Activated effector memory CD4-positive, alpha-beta T cell treated with anti-CD3 and anti-CD28 coated beads, Interleukin-2, amount 50 U/mL, for 16 hours (primary cell): Measurements from ENCODE around the gene JUP.

Experiments
- DNase-seq: peaks from one replicate; pipeline ENCODE4 v3.0.0-alpha.2; 2020

Gene JUP

DNA sequence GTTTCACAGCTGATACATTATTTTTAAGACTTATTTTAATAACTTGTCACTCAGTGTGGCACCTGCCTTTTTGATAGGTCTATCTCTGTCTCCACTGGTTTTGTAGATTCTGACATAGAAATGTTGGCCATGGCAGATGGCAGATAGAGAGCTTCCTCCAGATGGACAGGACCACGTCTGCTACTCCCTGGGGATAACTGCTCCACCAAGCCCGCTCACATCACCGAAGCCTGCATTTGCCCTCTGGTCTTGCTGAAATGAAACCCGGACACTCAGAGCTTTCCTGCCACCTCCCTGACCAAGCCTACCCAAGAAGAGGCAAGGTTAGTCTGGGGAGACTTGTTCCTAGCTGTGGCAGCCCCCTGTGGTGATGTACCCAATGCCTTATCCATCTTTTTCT is 35.6 kb downstream of the JUP start:
- DNase-seq = no peak

DNA sequence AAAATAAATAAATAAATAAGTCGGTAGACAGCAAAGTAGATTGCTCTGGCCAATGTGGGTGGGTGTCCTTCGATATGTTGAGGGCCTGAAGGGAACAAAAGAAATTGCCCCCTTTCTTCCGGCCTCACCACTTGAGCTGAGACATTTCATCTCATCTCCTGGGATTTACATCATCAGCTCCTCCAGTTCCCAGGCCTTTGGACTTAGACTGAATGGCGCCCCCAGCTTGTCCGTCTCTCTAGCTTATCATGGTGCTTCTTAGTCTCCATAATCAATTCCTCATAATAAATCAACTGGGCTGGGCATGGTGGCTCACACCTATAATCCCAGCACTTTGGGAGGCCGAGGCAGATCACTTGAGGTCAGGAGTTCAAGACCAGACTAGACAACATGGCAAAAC is 38.2 kb downstream of the JUP start:
- DNase-seq = no peak

DNA sequence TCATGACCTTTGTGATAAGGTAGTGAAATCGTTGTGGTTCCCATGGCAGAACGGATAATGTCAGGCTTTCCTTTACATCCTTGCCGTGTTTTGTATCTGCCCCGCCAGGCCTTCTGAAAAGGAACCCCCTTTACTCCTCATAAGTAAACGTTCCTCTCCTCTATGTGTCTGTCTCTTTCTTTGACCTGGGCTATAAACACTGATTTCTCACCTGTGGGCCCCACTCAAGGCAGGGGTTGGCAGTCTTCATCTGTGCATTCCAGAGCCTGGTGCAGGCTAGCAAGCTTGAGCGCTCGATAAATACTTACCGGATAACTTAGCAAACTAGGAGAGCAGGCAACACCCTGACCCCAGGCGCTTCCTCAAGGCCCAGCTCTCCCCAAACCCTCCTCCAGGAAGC is 44.8 kb downstream of the JUP start:
- no peak for DNase-seq

DNA sequence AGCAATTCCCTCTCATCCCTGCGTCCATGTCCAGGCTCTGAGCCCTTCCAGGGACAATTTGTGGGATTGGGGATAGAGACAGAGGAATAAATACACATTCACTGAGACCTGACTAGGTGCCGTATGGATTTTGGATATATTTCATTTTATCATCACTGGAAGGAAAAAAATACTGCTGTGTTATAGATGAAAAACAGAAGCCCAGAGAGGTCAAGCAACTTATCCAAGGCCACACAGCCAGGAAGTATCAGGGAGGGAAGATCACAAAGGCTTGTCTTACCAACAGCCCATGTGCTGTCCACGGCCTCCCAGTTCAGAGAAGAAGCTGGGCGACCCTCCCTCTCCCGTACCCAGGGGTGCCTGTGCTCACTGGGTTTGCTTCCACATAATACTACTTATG is 46.0 kb downstream of the JUP start:
- DNase-seq = no peak

DNA sequence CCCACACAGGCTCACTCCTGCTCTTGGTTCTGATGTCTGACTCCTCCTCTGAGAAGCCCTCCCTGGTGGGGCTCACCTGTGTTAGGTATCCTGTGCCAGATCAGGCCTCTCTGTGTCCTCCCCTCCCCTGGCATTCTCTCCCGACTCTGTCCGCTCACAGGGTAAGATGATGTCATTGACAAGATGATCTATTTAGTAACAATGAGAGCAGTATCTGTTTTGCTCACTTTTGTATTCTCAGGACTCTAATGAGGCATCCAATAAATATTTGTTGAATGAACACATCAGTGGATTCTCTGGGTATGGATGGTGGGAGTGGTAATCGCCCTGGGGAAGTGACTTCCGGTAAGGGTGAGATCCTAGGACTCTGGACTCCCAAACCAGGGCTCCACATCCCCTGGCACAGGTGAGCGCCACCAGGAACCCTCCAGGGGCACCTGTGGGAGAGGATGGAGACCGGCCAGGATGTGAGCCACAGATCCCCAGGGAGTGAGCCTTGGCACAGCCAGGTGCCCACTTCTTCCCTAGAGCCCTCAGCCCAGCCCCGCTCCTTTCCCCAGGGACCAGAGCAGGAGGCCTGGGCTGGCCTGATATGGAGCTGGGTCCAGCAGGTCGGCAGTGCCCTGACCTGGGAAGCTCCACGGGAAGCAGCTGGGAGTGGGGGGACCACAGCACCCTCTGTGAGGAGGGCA is 46.7 kb downstream of the JUP start:
- DNase-seq = no peak

DNA sequence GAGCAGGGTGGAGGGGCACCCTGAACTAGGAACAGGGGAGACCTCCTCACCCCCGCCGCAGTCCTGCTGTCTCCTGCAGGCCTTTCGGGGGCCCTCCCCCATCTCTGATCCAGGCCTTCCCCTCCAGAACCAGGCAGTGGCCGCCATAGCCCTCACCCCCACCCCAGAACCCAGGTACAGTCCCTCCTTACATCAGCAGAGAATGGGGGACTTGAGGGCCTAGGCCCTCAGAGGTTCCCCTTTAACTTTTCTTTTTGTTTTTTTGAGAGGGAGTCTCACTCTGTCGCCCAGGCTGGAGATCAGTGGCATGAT is 47.8 kb downstream of the JUP start:
- no peak for DNase-seq

DNA sequence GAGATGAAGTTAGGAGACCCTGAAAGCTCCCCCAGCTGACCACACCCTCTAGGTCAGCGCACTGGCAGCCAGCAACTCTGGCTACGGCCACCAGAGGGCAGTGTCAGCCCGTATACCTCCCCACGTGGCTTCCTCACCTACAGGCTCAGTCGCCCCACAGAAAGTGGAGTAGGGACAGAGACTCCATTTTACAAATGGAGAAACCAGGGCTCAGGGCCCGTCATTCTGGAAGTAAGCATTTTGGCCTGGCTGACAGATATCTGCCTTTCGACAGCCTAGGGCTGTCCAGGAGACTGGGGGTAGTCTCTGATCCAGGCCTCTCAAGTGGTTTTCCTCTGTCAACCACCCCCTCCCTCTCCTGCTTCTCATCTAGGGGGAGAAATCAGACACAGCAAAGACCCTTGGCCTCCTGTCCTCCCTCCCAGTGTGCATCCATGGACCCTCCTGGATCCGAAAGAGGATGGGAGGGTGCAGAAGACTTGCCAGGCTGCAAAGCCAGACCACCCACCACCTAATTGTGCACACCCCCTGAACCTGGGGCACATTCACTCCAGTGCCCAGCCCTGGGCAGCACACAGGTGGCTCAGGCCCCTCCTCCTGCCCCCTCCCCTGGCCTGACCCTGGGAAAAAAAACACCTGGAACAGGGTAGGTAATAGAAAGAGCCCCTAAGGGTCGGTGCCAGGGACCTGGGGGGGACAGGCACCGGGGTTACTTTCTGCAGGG is 48.3 kb downstream of the JUP start:
- peak; percentile 92 for DNase-seq

DNA sequence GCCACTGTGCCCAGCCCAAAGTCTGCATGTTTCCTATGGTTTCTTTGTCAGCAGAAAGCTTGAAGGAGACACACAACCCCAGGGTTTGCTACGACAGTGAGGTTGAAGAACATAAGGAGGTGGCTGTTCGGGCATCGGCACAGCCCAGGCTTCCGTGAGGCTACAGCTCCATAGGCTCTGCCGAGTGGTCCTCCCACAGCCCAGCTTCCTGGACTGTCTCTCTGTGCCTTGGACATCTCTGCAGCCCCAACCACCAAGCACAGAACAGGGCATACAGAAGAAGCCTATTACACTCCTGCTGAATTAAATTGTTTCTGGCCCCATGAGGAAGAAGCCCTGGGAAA is 48.9 kb downstream of the JUP start:
- DNase-seq = no peak

DNA sequence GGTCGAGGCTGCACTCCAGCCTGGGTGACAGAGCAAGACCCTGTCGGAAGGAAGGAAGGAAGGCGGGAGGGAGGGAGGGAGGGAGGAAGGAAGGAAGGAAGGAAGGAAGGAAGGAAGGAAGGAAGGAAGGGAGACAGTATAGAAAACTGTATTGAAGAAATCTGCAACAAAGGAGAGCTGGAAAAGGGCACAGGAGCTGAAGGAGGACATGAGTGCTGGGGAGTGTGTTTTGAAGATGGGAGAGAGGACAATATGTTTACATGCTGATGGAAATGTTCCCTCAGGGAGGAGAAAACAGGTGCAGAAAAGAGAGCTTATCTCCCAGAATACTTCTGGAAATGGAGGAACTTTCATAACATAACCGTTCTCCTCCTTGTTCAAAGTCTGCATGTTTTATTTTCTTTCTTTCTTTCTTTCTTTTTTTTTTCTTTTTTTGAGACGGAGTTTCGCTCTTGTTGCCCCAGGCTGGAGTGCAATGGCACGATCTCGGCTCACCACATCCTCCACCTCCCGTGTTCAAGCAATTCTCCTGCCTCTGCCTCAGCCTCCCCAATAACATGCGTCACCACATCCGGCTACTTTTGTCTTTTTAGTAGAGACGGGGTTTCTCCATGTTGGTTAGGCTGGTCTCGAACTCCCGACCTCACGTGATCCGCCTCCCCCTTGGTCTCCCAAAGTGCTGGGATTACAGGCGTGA is 49.4 kb downstream of the JUP start:
- DNase-seq = no peak

DNA sequence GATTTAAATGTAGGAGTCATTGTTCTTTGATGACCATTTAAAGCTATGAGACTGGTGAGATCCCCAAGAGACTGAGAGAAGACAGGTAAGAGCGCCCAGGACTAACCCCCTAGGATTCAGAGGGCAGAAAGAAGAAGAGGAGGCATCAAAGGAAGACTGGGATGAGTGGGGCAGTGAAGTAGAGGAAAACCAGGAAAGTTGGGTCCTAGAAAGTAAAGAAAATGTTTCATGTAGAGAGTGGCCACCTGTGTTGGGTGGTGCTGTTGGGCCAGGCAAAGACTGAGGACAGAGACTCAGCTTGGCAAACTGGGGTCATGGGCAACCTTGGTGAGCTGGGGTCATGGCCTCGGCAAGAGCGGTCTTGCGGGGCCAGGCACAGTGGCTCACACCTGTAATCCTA is 50.8 kb downstream of the JUP start:
- no peak for DNase-seq

DNA sequence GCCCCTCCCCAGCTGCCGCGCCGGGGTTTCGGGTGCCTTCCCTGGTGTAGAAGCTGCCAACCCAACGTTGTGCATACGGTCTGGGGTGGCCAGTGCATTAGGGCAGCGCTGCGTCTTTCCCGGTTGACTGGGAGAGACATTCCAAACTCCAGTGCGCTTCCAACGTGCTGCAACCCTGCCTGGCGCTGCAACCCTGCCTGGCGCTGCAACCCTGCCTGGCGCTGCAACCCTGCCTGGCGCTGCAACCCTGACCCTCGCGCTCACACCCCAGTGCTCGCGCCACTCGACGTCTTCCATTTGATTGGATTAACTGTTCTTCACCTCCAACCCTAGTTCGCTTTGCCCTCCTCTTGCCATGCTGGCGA is 51.6 kb downstream of the JUP start:
- no peak for DNase-seq

DNA sequence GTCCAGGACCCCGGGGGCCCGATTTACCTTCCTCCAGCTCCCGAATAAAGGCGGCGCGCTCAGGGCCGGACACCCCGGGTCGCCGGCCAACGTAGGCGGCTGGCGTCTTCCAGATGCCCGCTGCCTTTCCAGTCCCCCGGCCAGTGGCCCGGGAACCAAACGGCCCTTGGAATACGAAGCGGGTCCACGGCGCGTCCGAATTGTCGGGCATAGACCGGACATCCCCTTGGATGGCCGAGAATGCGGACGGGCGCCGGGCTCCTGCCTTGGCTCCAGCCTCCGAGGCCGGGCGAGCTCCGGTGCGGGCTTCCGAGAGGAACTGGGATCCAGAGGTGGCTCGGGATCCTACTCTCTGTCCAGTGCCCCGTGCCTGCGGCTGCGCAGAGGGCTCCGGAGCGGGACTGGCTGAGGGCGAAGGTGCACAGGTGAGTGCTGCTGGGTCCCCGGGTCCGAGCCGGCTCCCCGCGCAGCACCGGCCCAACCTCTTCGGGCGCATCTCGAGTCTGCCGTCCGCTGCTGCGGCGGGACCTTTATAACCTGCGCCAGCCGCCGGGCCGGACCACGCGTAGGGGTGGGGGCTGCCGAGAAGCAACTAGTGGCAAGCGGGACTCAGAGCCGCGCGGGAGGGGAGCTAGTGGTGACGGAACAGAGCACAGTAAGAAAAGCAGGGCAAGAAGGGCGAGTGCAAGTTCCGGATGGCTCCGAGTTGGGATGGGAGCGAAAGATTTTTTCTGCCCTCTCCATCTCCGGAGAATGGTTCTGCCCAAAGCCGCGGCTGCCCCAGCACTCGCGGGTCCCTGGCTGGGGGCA is 52.2 kb downstream of the JUP start, which contains the start of gene HAP1:
Gene HAP1 (minus strand): TSS at position 505 of the 810 bp plus-strand sequence. CDS start 9 bp downstream, at position 496.
- no peak for DNase-seq

DNA sequence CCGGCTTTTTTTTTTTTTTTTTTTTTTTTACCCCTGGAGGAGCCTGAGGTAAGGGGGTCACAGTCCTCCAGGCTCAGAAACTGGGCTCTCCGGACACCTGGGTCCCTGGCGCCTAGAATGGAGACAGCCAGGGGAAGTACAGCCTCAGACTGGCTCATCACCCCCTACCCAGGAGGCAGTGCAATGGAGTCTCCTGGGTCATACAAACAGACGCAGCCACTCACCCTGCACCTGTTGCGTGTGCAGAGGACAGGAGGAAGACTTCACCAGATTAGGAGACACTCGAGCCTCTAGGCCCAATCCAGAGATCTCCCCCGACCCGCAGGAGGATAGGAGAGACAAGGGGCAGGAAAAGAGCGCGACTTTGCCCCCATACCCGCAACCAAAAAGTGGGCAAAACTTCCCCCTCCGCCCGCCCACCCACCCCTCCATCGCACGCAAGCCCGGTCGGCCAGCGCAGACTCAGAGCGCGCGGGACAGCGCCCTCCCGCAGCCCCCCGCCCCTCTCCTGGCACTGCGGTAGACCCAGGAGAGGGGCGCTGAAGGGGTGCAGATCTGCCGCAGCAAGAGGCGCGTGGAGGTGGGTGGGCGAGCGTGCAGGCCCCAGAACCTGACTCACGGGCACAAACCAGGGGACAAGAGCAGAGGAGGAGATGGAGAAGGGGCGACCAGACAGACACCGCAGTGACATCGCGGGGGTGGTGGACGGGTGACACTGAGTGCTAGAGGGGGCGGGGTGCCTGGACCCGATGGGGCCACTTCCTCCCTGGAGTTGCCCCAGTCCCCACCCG is 53.0 kb downstream of the JUP start:
- DNase-seq = no peak

DNA sequence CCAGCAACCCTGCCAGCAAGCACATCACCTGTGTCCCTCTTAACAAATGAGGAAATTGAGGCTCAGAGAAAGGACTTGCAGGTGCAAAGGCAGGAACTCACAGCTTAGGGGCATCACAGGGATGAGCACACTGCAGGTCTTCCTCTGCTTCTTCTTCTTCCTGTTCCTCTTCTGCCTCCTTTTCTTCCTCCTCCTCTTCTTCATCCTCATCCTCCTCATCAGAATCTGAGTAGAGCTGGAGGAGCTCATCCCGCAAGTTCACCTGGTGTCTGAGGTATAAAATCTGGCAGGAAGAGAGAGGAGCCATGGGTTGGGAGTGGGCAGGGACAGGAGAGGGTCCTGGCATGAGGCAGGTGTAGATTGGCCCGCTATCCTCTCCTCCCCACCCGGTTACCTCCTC is 54.7 kb downstream of the JUP start:
- no peak for DNase-seq

DNA sequence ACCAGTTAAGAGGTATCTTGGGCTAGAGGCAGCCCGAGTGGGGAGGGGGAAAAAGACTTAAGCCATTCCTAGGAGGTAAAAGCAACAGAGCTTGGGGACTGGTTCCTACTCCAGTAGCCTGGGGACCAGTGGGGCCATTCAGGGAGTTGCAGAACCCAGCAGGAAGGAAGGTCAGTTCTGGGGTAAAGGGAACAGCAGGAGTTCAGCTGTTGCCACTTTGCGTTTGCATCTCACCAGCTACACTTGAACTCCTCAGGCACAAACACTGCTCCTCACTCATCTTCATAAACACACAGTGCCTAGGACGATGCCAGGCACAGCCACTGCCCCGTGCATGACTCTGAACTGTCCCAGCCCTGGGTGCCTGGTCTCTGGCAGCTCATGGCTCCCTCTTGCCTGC is 56.0 kb downstream of the JUP start:
- DNase-seq = no peak

DNA sequence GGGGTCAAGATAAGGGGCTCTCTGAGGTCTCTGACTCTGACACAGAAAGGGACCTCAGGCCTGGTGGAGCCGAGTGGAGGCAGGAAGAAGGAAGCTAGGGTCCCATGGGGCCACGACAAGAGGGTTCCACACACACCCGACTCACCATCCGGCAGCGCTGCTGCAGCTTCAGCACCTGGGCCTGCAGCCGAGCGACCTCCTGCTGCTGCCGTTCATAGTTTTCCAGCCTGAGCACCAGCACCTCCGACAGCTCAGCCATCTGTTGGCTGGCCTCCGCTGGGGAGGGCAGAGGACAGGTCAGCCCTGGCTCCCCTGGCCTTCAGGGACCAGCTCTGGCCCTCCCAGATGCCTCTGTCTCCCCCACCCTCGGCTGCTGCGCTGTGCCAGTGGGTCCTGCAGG is 58.5 kb downstream of the JUP start:
- DNase-seq = no peak

DNA sequence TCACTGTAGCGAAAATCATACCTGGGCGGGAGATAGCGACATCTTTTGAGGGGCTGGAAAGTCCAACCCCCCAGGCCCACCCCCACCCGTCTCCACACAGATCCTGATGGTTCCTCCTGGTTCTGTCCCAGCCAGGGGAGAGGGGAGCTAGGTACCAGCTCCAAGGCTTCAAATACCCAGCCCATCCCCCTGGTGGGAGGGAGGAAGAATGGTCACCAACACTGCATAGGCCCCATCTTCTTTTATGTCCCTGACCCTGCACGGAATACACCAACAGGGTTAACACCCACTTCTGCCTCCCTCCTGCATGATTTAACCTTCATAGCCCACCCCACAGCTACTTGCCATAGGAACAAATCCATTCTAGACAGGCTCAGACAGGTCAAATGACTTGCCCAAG is 61.4 kb downstream of the JUP start:
- DNase-seq = no peak

DNA sequence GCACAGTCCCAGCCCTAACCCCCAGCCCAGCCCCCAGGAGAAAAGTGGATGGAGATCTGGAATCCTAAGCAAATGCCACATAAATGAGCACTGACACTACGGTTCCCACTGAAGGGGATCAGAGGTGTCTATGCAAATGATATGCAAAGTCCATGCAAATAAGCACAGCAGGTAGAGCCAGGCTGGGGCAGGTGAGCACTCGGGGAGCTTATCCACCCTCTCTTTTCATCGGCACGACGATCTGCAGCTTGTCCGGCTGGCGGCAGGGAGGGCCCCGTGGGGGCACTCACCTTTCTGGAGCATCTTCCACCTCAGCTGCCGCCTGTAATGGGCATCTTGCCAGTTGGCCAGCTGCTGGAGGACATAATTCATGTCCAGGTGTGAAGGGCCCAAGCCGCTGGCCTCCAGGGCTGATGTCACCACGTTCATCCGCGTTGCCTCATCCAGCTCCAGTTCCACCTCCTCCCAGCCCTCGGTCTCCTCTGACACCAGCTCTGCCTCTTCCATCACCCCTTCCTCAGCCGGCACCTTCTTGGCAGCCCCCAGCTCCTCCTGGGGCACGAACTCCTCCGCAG is 61.9 kb downstream of the JUP start:
- DNase-seq = no peak

DNA sequence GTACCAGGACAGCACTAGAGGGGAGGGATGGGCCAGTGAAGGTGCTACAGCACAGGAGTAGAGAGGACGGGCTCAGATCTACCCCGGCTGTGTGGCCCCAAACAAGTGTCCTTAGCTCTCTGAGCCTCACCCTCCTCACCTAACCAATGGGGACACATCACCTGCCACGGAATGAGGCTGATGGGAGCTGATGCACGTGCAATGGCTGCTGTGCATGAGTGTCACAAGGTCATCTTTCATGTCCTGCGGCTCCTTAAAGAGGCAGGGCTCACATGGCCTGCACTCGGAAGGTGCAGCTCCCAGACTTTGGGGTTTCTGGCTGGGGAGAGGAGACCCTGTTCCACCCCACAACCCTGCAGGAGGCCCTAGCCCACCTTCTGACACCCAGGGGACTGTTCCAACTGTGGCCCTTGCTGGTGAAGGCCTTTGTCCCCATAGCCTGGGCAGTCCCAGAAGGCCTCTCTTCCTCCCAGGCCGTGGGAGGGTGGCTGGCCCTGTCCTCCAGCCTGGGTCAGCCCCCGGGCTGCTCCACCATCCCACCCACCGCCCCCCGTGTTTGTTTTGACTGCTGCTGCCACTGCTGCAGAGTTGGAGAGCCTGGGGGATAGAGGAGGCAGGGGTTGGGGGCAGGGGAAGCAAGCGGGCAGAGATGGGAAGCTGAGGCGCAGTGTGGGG is 62.6 kb downstream of the JUP start:
- DNase-seq = no peak

DNA sequence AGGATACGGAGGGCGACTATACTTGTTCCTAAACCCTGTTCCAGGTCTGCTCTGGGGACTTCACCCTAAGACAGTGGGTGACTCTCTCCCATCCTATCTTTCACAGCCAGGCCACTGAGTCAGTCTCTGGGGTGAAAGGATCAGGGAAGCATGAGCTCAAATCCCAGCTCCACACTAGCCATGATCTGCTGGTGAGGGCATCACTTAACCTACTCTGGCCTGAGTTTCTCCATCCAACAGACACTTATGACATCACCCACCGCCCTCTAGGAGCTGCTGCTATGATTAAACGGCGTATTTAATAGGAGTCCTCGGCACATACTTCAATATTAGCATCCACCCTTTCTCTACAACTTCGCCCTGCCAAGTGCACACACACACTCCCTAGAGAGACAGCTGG is 64.3 kb downstream of the JUP start:
- no peak for DNase-seq

DNA sequence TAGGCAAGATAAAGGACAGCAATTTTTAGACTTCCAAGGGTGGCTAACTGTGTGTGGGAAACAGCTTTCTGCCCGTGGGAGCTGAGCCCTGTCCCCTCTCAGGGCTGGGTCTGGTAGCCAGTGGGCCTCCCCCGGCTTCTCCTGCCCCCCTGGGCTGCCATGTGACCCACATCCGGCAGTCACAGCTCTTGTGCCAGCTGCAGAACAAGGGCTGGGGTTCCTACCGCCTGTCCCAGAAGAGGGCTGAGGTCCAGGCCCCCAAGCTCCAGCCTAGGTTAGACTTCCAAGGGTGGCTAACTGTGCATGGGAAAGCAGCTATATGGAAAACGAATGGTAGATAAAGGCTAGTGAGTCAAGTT is 68.2 kb downstream of the JUP start:
- DNase-seq = no peak
